Loucy (cell line): Measurements from ENCODE around the gene LITAFD.

Experiments
- CTCF ChIP-seq: fragments of 200-600 bp; sonication (generic); conservative IDR thresholded peaks from 2 replicates; pipeline ENCODE4 v1.5.1; 2014; ENCODE audit warnings: mild to moderate bottlenecking, antibody characterized with exemption, low read length
- EZH2phosphoT487 ChIP-seq: fragments of 200-600 bp; IDR thresholded peaks from 2 replicates; pipeline ENCODE4 v1.6.1; 2018; ENCODE audit warnings: antibody characterized with exemption, mild to moderate bottlenecking, moderate library complexity, borderline replicate concordance

DNA sequence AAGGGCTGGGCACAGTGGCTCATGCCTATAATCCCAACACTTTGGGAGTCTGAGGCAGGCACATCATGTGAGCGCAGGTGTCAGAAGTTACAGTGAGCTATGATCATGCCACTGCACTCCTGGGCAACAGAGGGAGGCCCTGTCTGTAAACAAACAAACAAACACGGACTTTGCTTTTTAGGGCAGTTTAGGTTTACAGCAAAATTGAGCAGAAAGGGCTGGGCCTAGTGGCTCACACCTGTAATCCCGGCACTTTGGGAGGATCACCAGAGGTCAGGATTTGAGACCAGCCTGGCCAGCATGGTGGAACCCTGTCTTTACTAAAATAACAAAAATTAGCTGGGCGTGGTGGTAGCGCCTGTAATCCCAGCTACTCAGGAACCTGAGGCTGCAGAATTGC lies 10.1 kb upstream of the LITAFD start:
- TF ChIP-seq CTCF, result no peak
- TF ChIP-seq EZH2phosphoT487, result no peak
